Gastroesophageal sphincter (tissue), 4 donors: Measurements from ENCODE around the gene POLR2H. TPM values are rescaled to one million over a fixed set of nuclear protein-coding genes. Genes with fewer than 3 reads are reported as not detected.

Experiments
- ATAC-seq: fragments of 150-250 bp; one replicate; pipeline ENCODE4 v1.9.1; 2016; ENCODE audit warnings: mild to moderate bottlenecking, moderate library complexity
- H3K27ac ChIP-seq, 4 donors: fragments of 200-600 bp; sonication (generic) in 3 of 4; 1 replicate in 3 of 4; 2 replicates in 1 of 4; pipeline ENCODE4 v1.5.1; 2016 to 2019
- H3K27me3 ChIP-seq: fragments of 200-600 bp; sonication (generic); one replicate; pipeline ENCODE4 v1.5.1; 2019
- H3K36me3 ChIP-seq, 2 donors: fragments of 200-600 bp; sonication (generic); one replicate each; pipeline ENCODE4 v1.5.1; 2019; ENCODE audit warnings: control low read depth in 1 of 2
- H3K4me1 ChIP-seq, 3 donors: fragments of 200-600 bp; sonication (generic); 1 replicate in 2 of 3; 2 replicates in 1 of 3; pipeline ENCODE4 v1.5.1; 2016 to 2019; ENCODE audit warnings: control low read depth in 2 of 3
- H3K4me3 ChIP-seq, 2 donors: fragments of 200-600 bp; sonication (generic); one replicate each; pipeline ENCODE4 v1.5.1; 2019; ENCODE audit warnings: mild to moderate bottlenecking in 1 of 2, moderate library complexity in 1 of 2
- H3K9me3 ChIP-seq, 3 donors: fragments of 200-600 bp; sonication (generic); one replicate each; pipeline ENCODE4 v1.5.1; 2017 to 2019; ENCODE audit warnings: control low read depth in 2 of 3
- CTCF ChIP-seq, 4 experiments: fragments of 200-600 bp in 2 of 4; fragments of 450-650 bp in 2 of 4; sonication (generic) in 1 of 4; IDR thresholded peaks; one replicate each; pipeline ENCODE4 v1.5.1; 2017 to 2019; ENCODE audit warnings: antibody characterized with exemption in 4 of 4, mild to moderate bottlenecking in 2 of 4, moderate library complexity in 2 of 4
- EP300 ChIP-seq: sonication (generic); formaldehyde crosslinking; IDR thresholded peaks from one replicate; pipeline ENCODE4 v1.6.1; 2017; ENCODE audit warnings: antibody characterized with exemption, mild to moderate bottlenecking
- POLR2A ChIP-seq, 2 donors: fragments of 450-650 bp; IDR thresholded peaks; one replicate each; pipeline ENCODE4 v1.6.1; 2017; ENCODE audit warnings: antibody characterized with exemption in 2 of 2, mild to moderate bottlenecking in 2 of 2, moderate library complexity in 1 of 2
- POLR2AphosphoS5 ChIP-seq: sonication (generic); formaldehyde crosslinking; IDR thresholded peaks from one replicate; pipeline ENCODE4 v1.6.1; 2017; ENCODE audit warnings: antibody characterized with exemption
- WGBS, 2 donors: methylation state at CpG; one replicate each; pipeline ENCODE4 v1.1.5; 2018; ENCODE audit warnings: low coverage in 1 of 2; 5-methylcytosine and 5-hydroxymethylcytosine counted together
- total RNA-seq, 4 donors: library from RNA; depleted of rRNA; stranded (reverse); fragments of >200 nt; gene quantifications; one replicate each; pipeline ENCODE4 v1.1.0, GENCODE V29; 2016

POLR2H gene
- total RNA-seq, 4 donors from 2014 or later = 32.8 to 54.1 (median 40.9) TPM

GRCh38 chr3:184358124-184358767 is 3.3 kb upstream of the POLR2H start:
- Histone ChIP-seq H3K9me3 (no peaks in the 10 kb centered on the region), H3K4me1 (peaks cover 3 to 35% (median 10%) of the 10 kb centered on the region in 3 donors), H3K36me3 (peaks cover 0 to 41% of the 10 kb centered on the region in 2 donors), H3K27ac (no peak overlapping the region), H3K4me3 (no peak overlapping the region), H3K27me3 (no peaks in the 10 kb centered on the region)
- TF ChIP-seq POLR2A (IDR thresholded peaks at IDR 0.05) (no peak), EP300 (no peak), CTCF (IDR thresholded peaks at IDR 0.05) (no peak)
- no peak for ATAC-seq
- 88 to 100% methylated on average over 3 to 7 of the region's 12 CpGs for WGBS, 2 donors

- no peak overlapping the region for H3K27ac ChIP-seq
- 60% methylated on average over 1 of the region's 14 CpGs; no CpG with 5 or more reads in 1 of the 2 donors for WGBS, 2 donors
- peaks cover 0 to 37% of the 10 kb centered on the region in 2 donors for H3K36me3 ChIP-seq
These were observed 2.6 kb upstream of the POLR2H start for GRCh38 chr3:184358921-184359350.

GRCh38 chr3:184359610-184360009 is 1.9 kb upstream of the POLR2H start:
- TF ChIP-seq POLR2A (IDR thresholded peaks at IDR 0.05) = no peak
- no peak for TF ChIP-seq CTCF (IDR thresholded peaks at IDR 0.05)
- no peak for TF ChIP-seq EP300
- TF ChIP-seq POLR2AphosphoS5 = no peak
- Histone ChIP-seq H3K4me1 (peaks cover 3 to 43% (median 16%) of the 10 kb centered on the region in 3 donors), H3K36me3 (peaks cover 0 to 37% of the 10 kb centered on the region in 2 donors), H3K27me3 (no peaks in the 10 kb centered on the region), H3K27ac (no peak overlapping the region), H3K4me3 (no peak overlapping the region), H3K9me3 (no peaks in the 10 kb centered on the region)
- no peak for ATAC-seq
- 14 to 55% methylated on average over 2 to 4 of the region's 9 CpGs for WGBS, 2 donors

More at GRCh38 chr3:184358921-184359350, 2.6 kb upstream of the POLR2H start:
- Histone ChIP-seq H3K9me3 (no peaks in the 10 kb centered on the region), H3K4me1 (peaks cover 3 to 41% (median 14%) of the 10 kb centered on the region in 3 donors), H3K4me3 (no peak overlapping the region), H3K27me3 (no peaks in the 10 kb centered on the region)
- no peak for ATAC-seq
- no peak for TF ChIP-seq POLR2A (IDR thresholded peaks at IDR 0.05)
- TF ChIP-seq POLR2AphosphoS5 = no peak
- TF ChIP-seq CTCF (IDR thresholded peaks at IDR 0.05) = no peak
- no peak for TF ChIP-seq EP300

GRCh38 chr3:184360070-184360928 is 1.2 kb upstream of the POLR2H start:
- 69 to 71% methylated on average over 7 to 9 of the region's 12 CpGs for WGBS, 2 donors
- ATAC-seq = no peak
- peak overlapping the region in 3 of 4 donors; percentile 95 to 100 (median 98) for H3K27ac ChIP-seq

GRCh38 chr3:184360929-184361531 is 480 bp upstream of the POLR2H start:
- WGBS, 2 donors = 28 to 38% methylated on average over 4 of the region's 24 CpGs
- peaks cover 3 to 49% (median 16%) of the 10 kb centered on the region in 3 donors for H3K4me1 ChIP-seq
- no peaks in the 10 kb centered on the region for H3K27me3 ChIP-seq
- peak overlapping the region; percentile 92 to 95 for H3K4me3 ChIP-seq
- H3K36me3 ChIP-seq = peaks cover 0 to 33% of the 10 kb centered on the region in 2 donors
- TF ChIP-seq CTCF (IDR thresholded peaks at IDR 0.05) (no peak), POLR2AphosphoS5 (no peak), EP300 (no peak), POLR2A (IDR thresholded peaks at IDR 0.05) (no peak)
- no peak for ATAC-seq
- peak overlapping the region; percentile 59 to 100 (median 96) for H3K27ac ChIP-seq
- H3K9me3 ChIP-seq = no peaks in the 10 kb centered on the region

More at GRCh38 chr3:184360070-184360928, 1.2 kb upstream of the POLR2H start:
- Histone ChIP-seq H3K27me3 (no peaks in the 10 kb centered on the region), H3K4me3 (peak overlapping the region in 1 of 2 donors; percentile 92), H3K36me3 (peaks cover 0 to 36% of the 10 kb centered on the region in 2 donors), H3K9me3 (no peaks in the 10 kb centered on the region), H3K4me1 (peaks cover 3 to 48% (median 16%) of the 10 kb centered on the region in 3 donors)
- TF ChIP-seq POLR2AphosphoS5 (no peak), EP300 (no peak), POLR2A (IDR thresholded peaks at IDR 0.05) (no peak)
